ENCODE measurements around the gene CALCB. TPM values are rescaled to one million over a fixed set of nuclear protein-coding genes. Genes with fewer than 3 reads are reported as not detected.

Gene CALCB
- total and polyA plus RNA-seq, 2 of the 8 experiments (the other 6 are each of a cell fraction or from before 2014, with no cell fraction given) = 3.7 to 4.2 TPM

DNA sequence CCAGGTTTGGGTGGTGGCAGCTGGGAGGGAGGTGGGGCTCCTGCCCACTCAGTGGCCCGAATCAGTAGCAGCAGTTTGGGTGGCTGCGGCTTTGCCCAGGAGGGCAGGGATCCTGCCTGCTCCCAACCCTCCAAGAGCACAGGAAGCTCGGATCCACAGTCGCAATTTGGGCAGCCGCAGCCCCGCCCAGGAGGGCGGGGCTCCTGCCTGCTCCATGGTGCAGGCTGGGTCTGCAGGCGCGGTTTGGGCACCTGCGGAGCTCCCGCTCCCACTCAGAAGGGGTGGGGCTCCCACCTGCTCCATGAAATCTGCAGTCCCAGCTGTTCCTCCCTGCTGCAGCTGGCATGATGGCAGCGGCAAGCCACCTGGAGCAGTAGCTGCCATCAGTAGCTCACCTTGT, 38.1 kb upstream of the CALCB start:
- Histone ChIP-seq H3K4me2 (ENCODE audit: insufficient read depth in 1 of 2, low read depth in 2 of 2, low read length in 2 of 2) (peak overlapping the region in 1 of 2 experiments; percentile 48; a peak in 2 of 4 replicates), H3K79me2 (ENCODE audit: control insufficient read depth in 1 of 2, insufficient read depth in 2 of 2, low read length in 2 of 2) (no peaks in the 10 kb centered on the region), H4K5ac (ENCODE audit: insufficient read length, low read depth, low read length) (no peak overlapping the region), H3K79me1 (ENCODE audit: low read depth, low read length) (no peaks in the 10 kb centered on the region), H3K4ac (replicated peaks; ENCODE audit: insufficient read length, low read depth, low read length) (no peak overlapping the region), H3K9ac (replicated peaks in 1 of 4; ENCODE audit: extremely low read depth in 1 of 4, low read depth in 3 of 4, low read length in 3 of 4) (no peak overlapping the region), H3K27me3 (replicated peaks in 1 of 4; ENCODE audit: control insufficient read depth in 3 of 4, extremely low read depth in 1 of 4, insufficient read depth in 3 of 4, low read length in 3 of 4) (no peaks in the 10 kb centered on the region), H2AK5ac (ENCODE audit: low read depth, low read length) (no peak overlapping the region), H4K91ac (replicated peaks; ENCODE audit: insufficient read length, low read length) (no peak overlapping the region), H3K18ac (ENCODE audit: extremely low read depth, low read length) (no peak overlapping the region), H2BK5ac (ENCODE audit: low read depth, low read length) (no peak overlapping the region), H3K4me3 (ENCODE audit: extremely low read depth in 1 of 4, insufficient read depth in 2 of 4, low read depth in 3 of 4, low read length in 4 of 4) (peak overlapping the region in 1 of 4 experiments; percentile 32; a peak in 1 of 8 replicates), H3K23ac (ENCODE audit: insufficient read length) (no peak overlapping the region), H4K20me1 (replicated peaks in 1 of 2; ENCODE audit: control insufficient read depth in 1 of 2, insufficient read depth in 2 of 2, low read length in 2 of 2) (no peaks in the 10 kb centered on the region), H3K56ac (replicated peaks; ENCODE audit: insufficient read length, low read depth, low read length) (no peak overlapping the region), H2BK12ac (ENCODE audit: low read depth, low read length) (no peak overlapping the region), H3K9me3 (ENCODE audit: insufficient read depth in 2 of 2, low read depth in 1 of 2, low read length in 1 of 2) (no peaks in the 10 kb centered on the region), H2AFZ (ENCODE audit: low read length) (peak overlapping the region; percentile 60), H3K14ac (ENCODE audit: insufficient read length) (no peak overlapping the region), H4K8ac (ENCODE audit: extremely low read depth, insufficient read depth, low read length) (no peak overlapping the region), H3K36me3 (ENCODE audit: control insufficient read depth in 2 of 4, insufficient read depth in 4 of 4, low read length in 3 of 4) (no peaks in the 10 kb centered on the region), H2BK15ac (ENCODE audit: low read length) (no peak overlapping the region), H3K23me2 (ENCODE audit: low read depth, low read length) (no peaks in the 10 kb centered on the region), H2BK20ac (ENCODE audit: low read length) (no peak overlapping the region), H2BK120ac (replicated peaks; ENCODE audit: low read depth, low read length) (no peak overlapping the region), H3K4me1 (replicated peaks in 1 of 4; ENCODE audit: control insufficient read depth in 3 of 4, insufficient read depth in 4 of 4, low read length in 3 of 4) (0 out of 7 replicates have a peak, but pooled peaks cover 0 to 4% (median 0%) of the 10 kb centered on the region in 4 experiments), H3K27ac (ENCODE audit: low read depth, low read length) (no peak overlapping the region)
- no peak for TF ChIP-seq GTF2F1 (IDR thresholded peaks at IDR 0.05; ENCODE audit: borderline replicate concordance, low read depth, low read length)
- TF ChIP-seq, protein P1, sequence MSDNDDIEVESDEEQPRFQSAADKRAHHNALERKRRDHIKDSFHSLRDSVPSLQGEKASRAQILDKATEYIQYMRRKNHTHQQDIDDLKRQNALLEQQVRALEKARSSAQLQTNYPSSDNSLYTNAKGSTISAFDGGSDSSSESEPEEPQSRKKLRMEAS (IDR thresholded peaks at IDR 0.05) = 0 out of 2 replicates have a peak, but pooled peaks have one; percentile 6
- WGBS, 2 experiments (ENCODE audit: extremely low coverage in 1 of 2, insufficient coverage in 1 of 2, insufficient read length in 1 of 2, insufficient replicate concordance in 2 of 2, low coverage in 1 of 2, low lambda C conversion rate in 2 of 2, missing lambda C conversion rate in 1 of 2) = 40% methylated on average over 12 of the region's 12 CpGs; no CpG with 5 or more reads in 1 of the 2 experiments
- CTCF ChIA-PET (ENCODE audit: partially characterized antibody) = interaction anchor here (0.9 to 6.8 kb wide), 8 partner anchors 12 to 129 kb away, joined by 3 to 64 read pairs (median 7); partner anchors contain the start of gene CALCB
- FAIRE-seq = no peak
- POLR2A ChIA-PET (ENCODE audit: partially characterized antibody) = interaction anchor here (1.0 kb wide), 1 partner anchor 62 kb away, joined by 3 read pairs; no protein-coding TSS in a partner anchor
- DNase-seq (ENCODE audit: low read depth in 1 of 2, low spot score in 2 of 2) = peak; percentile 21 to 71
